COLO668 (cell line): ENCODE results near the gene RNF212.

ENCODE experiments used
- DNase-seq: peaks from one replicate; lab custom pipeline; 2025; ENCODE audit not compliant: unreplicated experiment; lab: John Stamatoyannopoulos, UW

RNF212 gene

DNA sequence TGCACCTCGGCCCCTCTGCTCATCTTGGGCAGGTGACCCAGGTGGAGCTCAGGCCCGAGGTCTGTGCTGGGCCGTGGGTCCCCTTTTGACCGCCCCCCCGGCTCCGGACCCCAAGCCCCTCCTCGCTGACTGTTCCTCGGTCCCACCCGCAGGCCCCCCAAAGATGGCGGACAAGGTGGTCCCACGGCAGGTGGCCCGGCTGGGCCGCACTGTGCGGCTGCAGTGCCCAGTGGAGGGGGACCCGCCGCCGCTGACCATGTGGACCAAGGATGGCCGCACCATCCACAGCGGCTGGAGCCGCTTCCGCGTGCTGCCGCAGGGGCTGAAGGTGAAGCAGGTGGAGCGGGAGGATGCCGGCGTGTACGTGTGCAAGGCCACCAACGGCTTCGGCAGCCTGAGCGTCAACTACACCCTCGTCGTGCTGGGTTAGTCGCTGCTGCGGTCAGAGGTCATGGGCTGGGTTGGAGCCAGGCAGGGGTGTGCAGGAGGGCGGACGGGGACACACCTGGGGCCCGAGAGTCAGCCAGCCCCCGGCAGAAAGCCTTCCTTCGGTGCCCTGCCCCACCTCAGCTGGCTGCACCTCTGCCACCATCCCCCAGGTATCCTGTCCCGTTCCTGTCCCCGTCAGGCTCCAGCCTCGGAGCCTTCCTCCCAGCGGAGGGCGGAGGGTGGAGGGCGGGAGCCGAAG is 91.2 kb downstream of the RNF212 start:
- peak; percentile 38 for DNase-seq
